Measurements from ENCODE around the gene GGA2. TPM values are rescaled to one million over a fixed set of nuclear protein-coding genes. Genes with fewer than 3 reads are reported as not detected.

The GGA2 gene
- total RNA-seq, 6 donors from 2014 or later, result 84.4 to 197 (median 164) TPM

GRCh38 chr16:23518435-23518891 is 8.2 kb upstream of the GGA2 start:
- DNase-seq, result no peak

GRCh38 chr16:23516366-23517137 is 6.3 kb upstream of the GGA2 start:
- DNase-seq (no peak), ATAC-seq (ENCODE audit: low FRiP score in 2 of 2) (peak in 1 of 2 donors; percentile 42)
- Histone ChIP-seq H3K4me1 (peaks cover 0 to 12% (median 0%) of the 10 kb centered on the region in 4 donors), H3K27ac (no peak overlapping the region), H3K4me3 (no peak overlapping the region), H3K9me3 (no peaks in the 10 kb centered on the region), H3K36me3 (peaks cover 0 to 2% (median under 1%) of the 10 kb centered on the region in 4 donors), H3K27me3 (no peaks in the 10 kb centered on the region)
- WGBS, 2 donors, result 76 to 87% methylated on average over 4 of the region's 4 CpGs
- TF ChIP-seq POLR2AphosphoS5 (IDR thresholded peaks at IDR 0.05), result no peak
- TF ChIP-seq CTCF (IDR thresholded peaks at IDR 0.05), result no peak
- no peak for TF ChIP-seq EP300 (IDR thresholded peaks at IDR 0.05)
- no peak for TF ChIP-seq POLR2A (IDR thresholded peaks at IDR 0.05)

More at GRCh38 chr16:23518435-23518891, 8.2 kb upstream of the GGA2 start:
- H3K27me3 ChIP-seq, result no peaks in the 10 kb centered on the region
- H3K4me1 ChIP-seq, result peaks cover 0 to 12% (median 0%) of the 10 kb centered on the region in 4 donors
- no peak for TF ChIP-seq EP300 (IDR thresholded peaks at IDR 0.05)
- no peak for TF ChIP-seq POLR2A (IDR thresholded peaks at IDR 0.05)
- no peak for TF ChIP-seq POLR2AphosphoS5 (IDR thresholded peaks at IDR 0.05)
- no peak for TF ChIP-seq CTCF (IDR thresholded peaks at IDR 0.05)
- peak overlapping the region in 1 of 4 donors; percentile 35 for H3K27ac ChIP-seq
- 45 to 53% methylated on average over 3 of the region's 3 CpGs for WGBS, 2 donors
- H3K9me3 ChIP-seq, result no peaks in the 10 kb centered on the region
- H3K4me3 ChIP-seq, result no peak overlapping the region
- ATAC-seq (ENCODE audit: low FRiP score in 2 of 2), result peak in 1 of 2 donors; percentile 48
- peaks cover 0 to 18% (median 12%) of the 10 kb centered on the region in 4 donors for H3K36me3 ChIP-seq

GRCh38 chr16:23515881-23516280 is 5.6 kb upstream of the GGA2 start:
- Histone ChIP-seq H3K27ac (no peak overlapping the region), H3K36me3 (no peaks in the 10 kb centered on the region), H3K9me3 (no peaks in the 10 kb centered on the region), H3K4me3 (no peak overlapping the region), H3K4me1 (peaks cover 0 to 17% (median 0%) of the 10 kb centered on the region in 4 donors), H3K27me3 (no peaks in the 10 kb centered on the region)
- 97 to 98% methylated on average over 5 of the region's 5 CpGs for WGBS, 2 donors
- no peak for ATAC-seq (ENCODE audit: low FRiP score in 2 of 2)
- no peak for DNase-seq
- TF ChIP-seq CTCF (IDR thresholded peaks at IDR 0.05), result no peak
- TF ChIP-seq POLR2AphosphoS5 (IDR thresholded peaks at IDR 0.05), result no peak

- Histone ChIP-seq H3K27me3 (no peaks in the 10 kb centered on the region), H3K27ac (no peak overlapping the region), H3K36me3 (no peaks in the 10 kb centered on the region), H3K4me1 (peaks cover 0 to 22% (median under 1%) of the 10 kb centered on the region in 4 donors), H3K9me3 (no peaks in the 10 kb centered on the region), H3K4me3 (no peak overlapping the region)
- ATAC-seq (ENCODE audit: low FRiP score in 2 of 2) (no peak), DNase-seq (no peak)
- WGBS, 2 donors, result 84 to 88% methylated on average over 7 of the region's 7 CpGs
- no peak for TF ChIP-seq POLR2AphosphoS5 (IDR thresholded peaks at IDR 0.05)
- no peak for TF ChIP-seq EP300 (IDR thresholded peaks at IDR 0.05)
- no peak for TF ChIP-seq POLR2A (IDR thresholded peaks at IDR 0.05)
- TF ChIP-seq CTCF (IDR thresholded peaks at IDR 0.05), result no peak
Measured at GRCh38 chr16:23514381-23515152, 4.3 kb upstream of the GGA2 start.
